ENCODE data around the gene ADAM22. TPM values are rescaled to one million over a fixed set of nuclear protein-coding genes. Genes with fewer than 3 reads are reported as not detected.
"Not testable (repeated sequence)": the region's sequence is repeated elsewhere in the genome, so short reads cannot be mapped to it uniquely, and the experiment has no call there.

Gene ADAM22
- total RNA-seq, 1 donor from 2014 or later: 13.4 TPM

GRCh38 chr7:87912121-87912520 is 21.9 kb upstream of the ADAM22 start:
- TF ChIP-seq, protein P1, sequence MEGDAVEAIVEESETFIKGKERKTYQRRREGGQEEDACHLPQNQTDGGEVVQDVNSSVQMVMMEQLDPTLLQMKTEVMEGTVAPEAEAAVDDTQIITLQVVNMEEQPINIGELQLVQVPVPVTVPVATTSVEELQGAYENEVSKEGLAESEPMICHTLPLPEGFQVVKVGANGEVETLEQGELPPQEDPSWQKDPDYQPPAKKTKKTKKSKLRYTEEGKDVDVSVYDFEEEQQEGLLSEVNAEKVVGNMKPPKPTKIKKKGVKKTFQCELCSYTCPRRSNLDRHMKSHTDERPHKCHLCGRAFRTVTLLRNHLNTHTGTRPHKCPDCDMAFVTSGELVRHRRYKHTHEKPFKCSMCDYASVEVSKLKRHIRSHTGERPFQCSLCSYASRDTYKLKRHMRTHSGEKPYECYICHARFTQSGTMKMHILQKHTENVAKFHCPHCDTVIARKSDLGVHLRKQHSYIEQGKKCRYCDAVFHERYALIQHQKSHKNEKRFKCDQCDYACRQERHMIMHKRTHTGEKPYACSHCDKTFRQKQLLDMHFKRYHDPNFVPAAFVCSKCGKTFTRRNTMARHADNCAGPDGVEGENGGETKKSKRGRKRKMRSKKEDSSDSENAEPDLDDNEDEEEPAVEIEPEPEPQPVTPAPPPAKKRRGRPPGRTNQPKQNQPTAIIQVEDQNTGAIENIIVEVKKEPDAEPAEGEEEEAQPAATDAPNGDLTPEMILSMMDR (conservative IDR thresholded peaks at IDR 0.05): no peak
- Mint-ChIP-seq H3K4me3 (no peak overlapping the region), H3K27me3 (ENCODE audit: low read depth) (no peaks in the 10 kb centered on the region), H3K4me1 (no peaks in the 10 kb centered on the region), H3K36me3 (ENCODE audit: low read depth) (peaks cover 12% of the 10 kb centered on the region), H3K27ac (ENCODE audit: unreplicated experiment) (no peak overlapping the region), H3K9me3 (peaks cover 4% of the 10 kb centered on the region)
- DNase-seq (ENCODE audit: low read depth, low spot score): no peak

GRCh38 chr7:87918740-87919139 is 15.3 kb upstream of the ADAM22 start:
- TF ChIP-seq, protein P1 (conservative IDR thresholded peaks at IDR 0.05): no peak
- H3K9me3 Mint-ChIP-seq: peaks cover 7% of the 10 kb centered on the region
- H3K27me3 Mint-ChIP-seq (ENCODE audit: low read depth): no peaks in the 10 kb centered on the region
- no peak for DNase-seq (ENCODE audit: low read depth, low spot score)
- H3K27ac Mint-ChIP-seq (ENCODE audit: unreplicated experiment): no peak overlapping the region
- H3K4me1 Mint-ChIP-seq: no peaks in the 10 kb centered on the region
- no peak overlapping the region for H3K4me3 Mint-ChIP-seq
- H3K36me3 Mint-ChIP-seq (ENCODE audit: low read depth): no peaks in the 10 kb centered on the region

DNA sequence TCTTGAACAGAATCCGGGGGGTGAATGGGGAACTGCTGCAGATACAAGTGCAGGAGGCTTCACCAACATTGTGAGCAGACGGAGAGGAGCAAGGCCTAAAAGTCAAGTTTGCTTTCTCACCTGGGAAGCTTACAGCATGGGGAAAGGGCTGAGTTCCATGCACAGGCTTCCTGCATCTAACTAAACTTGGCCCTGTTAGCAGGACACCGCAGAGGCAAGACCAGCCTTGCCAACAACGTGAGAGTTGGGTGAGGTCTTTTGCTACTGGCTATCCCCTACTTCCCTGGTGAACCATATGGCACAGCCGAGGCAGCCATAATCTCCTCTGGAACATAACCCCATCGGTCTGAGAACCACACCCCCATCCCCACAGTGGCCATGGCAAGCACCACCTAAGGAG is 14.2 kb upstream of the ADAM22 start:
- no peak for DNase-seq (ENCODE audit: low read depth, low spot score)
- TF ChIP-seq, protein P1 (conservative IDR thresholded peaks at IDR 0.05): no peak
- Mint-ChIP-seq H3K4me3 (no peak overlapping the region), H3K9me3 (peaks cover 7% of the 10 kb centered on the region), H3K27me3 (ENCODE audit: low read depth) (no peaks in the 10 kb centered on the region), H3K27ac (ENCODE audit: unreplicated experiment) (no peak overlapping the region), H3K4me1 (no peaks in the 10 kb centered on the region), H3K36me3 (ENCODE audit: low read depth) (no peaks in the 10 kb centered on the region)

DNA sequence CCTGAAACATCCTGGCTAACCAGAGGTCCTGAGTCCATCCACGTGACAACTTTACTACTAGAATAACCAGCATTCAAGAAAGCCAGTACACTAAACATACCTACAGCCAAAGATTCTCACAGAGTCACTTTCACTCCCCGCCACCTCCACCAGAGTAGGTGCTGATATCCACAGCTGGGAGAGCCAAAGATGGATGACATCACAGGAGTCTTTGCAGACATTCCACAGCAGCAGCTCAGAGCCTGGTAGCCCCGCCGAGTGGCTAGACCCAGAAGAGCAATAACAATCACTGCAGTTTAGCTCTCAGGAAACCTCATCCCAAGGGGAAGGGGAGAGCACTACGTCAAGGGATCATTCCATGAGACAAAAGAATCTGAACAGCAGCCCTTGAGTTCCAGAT is 13.5 kb upstream of the ADAM22 start:
- H3K36me3 Mint-ChIP-seq (ENCODE audit: low read depth): no peaks in the 10 kb centered on the region
- H3K9me3 Mint-ChIP-seq: peaks cover 7% of the 10 kb centered on the region
- H3K27ac Mint-ChIP-seq (ENCODE audit: unreplicated experiment): no peak overlapping the region
- DNase-seq (ENCODE audit: low read depth, low spot score): no peak
- TF ChIP-seq, protein P1 (conservative IDR thresholded peaks at IDR 0.05): no peak
- no peaks in the 10 kb centered on the region for H3K27me3 Mint-ChIP-seq (ENCODE audit: low read depth)
- no peaks in the 10 kb centered on the region for H3K4me1 Mint-ChIP-seq
- H3K4me3 Mint-ChIP-seq: no peak overlapping the region

DNA sequence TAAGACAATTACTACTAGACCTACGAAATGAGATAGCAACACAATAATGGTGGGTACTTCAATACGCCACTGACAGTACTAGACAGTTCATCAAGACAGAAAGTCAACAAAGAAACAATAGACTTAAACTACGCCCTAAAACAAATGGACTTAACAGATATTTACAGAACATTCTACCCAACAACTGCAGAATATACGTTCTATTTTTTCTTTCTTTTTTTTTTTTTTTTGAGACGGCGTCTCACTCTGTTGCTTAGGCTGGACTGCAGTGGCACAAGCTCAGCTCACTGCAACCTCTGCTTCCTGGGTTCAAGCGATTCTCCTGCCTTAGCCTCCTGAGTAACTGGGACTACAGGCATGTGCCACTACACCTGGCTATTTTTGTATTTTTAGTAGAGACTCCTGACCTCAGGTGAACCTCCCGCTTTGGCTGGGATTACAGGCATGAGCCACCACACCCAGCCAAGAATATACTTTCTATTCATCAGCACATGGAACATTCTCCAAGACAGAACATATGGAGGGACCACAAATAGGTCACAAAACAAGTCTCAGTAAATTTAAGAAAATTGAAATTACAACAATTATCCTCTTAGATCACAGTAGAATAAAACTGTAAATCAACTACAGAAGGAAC is 11.2 kb upstream of the ADAM22 start:
- not testable (repeated sequence) for H3K4me1 Mint-ChIP-seq; H3K4me3 Mint-ChIP-seq; H3K27me3 Mint-ChIP-seq (ENCODE audit: low read depth); H3K27ac Mint-ChIP-seq (ENCODE audit: unreplicated experiment); H3K9me3 Mint-ChIP-seq; H3K36me3 Mint-ChIP-seq (ENCODE audit: low read depth); DNase-seq (ENCODE audit: low read depth, low spot score)

- peaks cover 3% of the 10 kb centered on the region for H3K9me3 Mint-ChIP-seq
- H3K36me3 Mint-ChIP-seq (ENCODE audit: low read depth): no peaks in the 10 kb centered on the region
- H3K27ac Mint-ChIP-seq (ENCODE audit: unreplicated experiment): no peak overlapping the region
- DNase-seq (ENCODE audit: low read depth, low spot score): no peak
- H3K4me1 Mint-ChIP-seq: no peaks in the 10 kb centered on the region
- TF ChIP-seq, protein P1 (conservative IDR thresholded peaks at IDR 0.05): no peak
- H3K4me3 Mint-ChIP-seq: no peak overlapping the region
- peaks cover 17% of the 10 kb centered on the region for H3K27me3 Mint-ChIP-seq (ENCODE audit: low read depth)
Observed at GRCh38 chr7:87926581-87927461, 7.2 kb upstream of the ADAM22 start.

Measured in neural crest cell (in vitro differentiated cells).